HepG2 (cell line): Measurements from ENCODE around the gene B3GAT3. TPM values are rescaled to one million over a fixed set of nuclear protein-coding genes. Genes with fewer than 3 reads are reported as not detected.

ENCODE experiments used
- PAX8 ChIP-seq: sonication (generic); formaldehyde crosslinking; IDR thresholded peaks from 2 replicates; pipeline ENCODE4 v1.8.0; 2022; ENCODE audit warnings: mild to moderate bottlenecking, missing genetic modification reagents, borderline replicate concordance
- SMAD3 ChIP-seq: sonication (generic); formaldehyde crosslinking; IDR thresholded peaks from 2 replicates; pipeline ENCODE4 v1.4.0; 2020; ENCODE audit warnings: missing genetic modification reagents
- TGIF2 ChIP-seq: IDR thresholded peaks from 2 replicates; pipeline ENCODE4 v1.6.1; 2016; ENCODE audit warnings: control low read depth, missing compliant biosample characterization
- TMF1 ChIP-seq: sonication (generic); formaldehyde crosslinking; IDR thresholded peaks from 2 replicates; pipeline ENCODE4 v1.8.1; 2022; ENCODE audit warnings: low read depth, missing genetic modification reagents
- ZFP36L2 ChIP-seq: sonication (generic); formaldehyde crosslinking; IDR thresholded peaks from 2 replicates; pipeline ENCODE4 v1.4.0; 2020; ENCODE audit warnings: missing genetic modification reagents
- ZNF331 ChIP-seq: sonication (generic); formaldehyde crosslinking; IDR thresholded peaks from 2 replicates; pipeline ENCODE4 v1.4.0; 2020; ENCODE audit warnings: missing genetic modification reagents
- ZNF530 ChIP-seq: sonication (generic); formaldehyde crosslinking; IDR thresholded peaks from 2 replicates; pipeline ENCODE4 v1.5.0; 2020; ENCODE audit warnings: low read depth, mild to moderate bottlenecking, missing genetic modification reagents
- ZNF556 ChIP-seq: sonication (generic); formaldehyde crosslinking; IDR thresholded peaks from 2 replicates; pipeline ENCODE4 v1.4.0; 2020; ENCODE audit warnings: mild to moderate bottlenecking, missing genetic modification reagents, borderline replicate concordance
- ZZZ3 ChIP-seq: sonication (generic); formaldehyde crosslinking; IDR thresholded peaks from 2 replicates; pipeline ENCODE4 v1.4.0; 2020; ENCODE audit warnings: missing genetic modification reagents, mild to moderate bottlenecking, borderline replicate concordance
- polyA plus RNA-seq, 8 experiments: library from polyadenylated mRNA; depleted of rRNA in 3 of 8; stranded (reverse) in 7 of 8; unstranded in 1 of 8; fragments of >200 nt; fragmentation: Illumina TruSeq in 4 of 8; extraction: Trizol in 4 of 8; gene quantifications; 2 replicates each; pipeline versions ENCODE4 v1.2.1 to v1.2.3, GENCODE V29; 2011 to 2016; ENCODE audit warnings: low read depth in 4 of 8, missing spikeins in 1 of 8, mixed read lengths in 1 of 8; ENCODE audit not compliant: insufficient read depth in 1 of 8
- total RNA-seq, 5 experiments: library from RNA; depleted of rRNA; stranded (reverse); fragments of >200 nt; fragmentation: Illumina TruSeq; extraction: Trizol; gene quantifications; 2 replicates each; pipeline ENCODE4 v1.2.3, GENCODE V29; 2016; ENCODE audit warnings: low read depth in 1 of 5
- TF ChIP-seq, protein P1 (sequence below): sonication (generic); formaldehyde crosslinking; IDR thresholded peaks from 2 replicates; pipeline ENCODE4 v1.5.0; 2020; ENCODE audit warnings: missing genetic modification reagents, mild to moderate bottlenecking, borderline replicate concordance
- TF ChIP-seq, protein P2 (sequence below), 2 experiments: fragments of 450-650 bp in 1 of 2; sonication (generic) in 1 of 2; formaldehyde crosslinking in 1 of 2; IDR thresholded peaks; 2 replicates each; pipeline versions ENCODE4 v1.6.1 to v1.8.0; 2016 to 2022; ENCODE audit warnings: antibody characterized with exemption in 1 of 2, mild to moderate bottlenecking in 1 of 2, missing genetic modification reagents in 1 of 2
- TF ChIP-seq, protein P3 (sequence below): sonication (generic); formaldehyde crosslinking; IDR thresholded peaks from 2 replicates; pipeline ENCODE4 v1.8.0; 2022; ENCODE audit warnings: mild to moderate bottlenecking, missing genetic modification reagents; ENCODE audit not compliant: insufficient replicate concordance
- TF ChIP-seq, protein P4 (sequence below): sonication (generic); formaldehyde crosslinking; IDR thresholded peaks from 2 replicates; pipeline ENCODE4 v1.5.1; 2020; ENCODE audit warnings: mild to moderate bottlenecking, missing genetic modification reagents

The B3GAT3 gene
- total and polyA plus RNA-seq, 2 of the 13 experiments (the other 11 are each of a cell fraction or from before 2014, with no cell fraction given) = 21.3 to 26.1 TPM

DNA sequence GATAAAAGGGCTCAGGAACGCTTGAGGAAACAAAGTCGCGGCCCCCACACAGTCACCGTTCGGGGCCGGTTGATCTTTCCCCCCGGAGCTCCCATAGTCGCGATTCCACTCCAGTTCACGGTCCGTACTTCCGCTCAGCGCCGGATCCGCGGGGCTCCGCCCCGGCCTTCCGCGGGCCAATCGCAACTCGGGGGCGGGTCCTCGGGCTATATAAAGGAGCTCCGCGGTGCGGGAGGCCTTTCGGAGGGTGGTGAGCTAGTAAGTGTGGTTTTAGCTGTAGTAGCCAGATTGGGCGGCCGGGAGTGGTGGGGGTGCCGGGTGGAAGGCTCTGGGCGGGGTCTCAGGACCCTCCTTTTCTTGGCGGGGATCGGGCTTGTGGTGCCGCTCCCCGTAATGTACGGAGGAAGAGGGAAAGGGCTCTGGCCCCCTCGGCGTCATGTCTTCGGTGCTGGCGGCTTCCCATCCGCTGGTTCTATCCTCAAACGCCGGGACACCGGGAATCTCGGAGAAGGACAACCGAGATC is 43.4 kb upstream of the B3GAT3 start, which contains the start of the genes C11orf98 and CSKMT (continued):
- no peak for TF ChIP-seq ZNF530 (CRISPR knock-in tag)
- 0 out of 2 replicates have a peak, but pooled peaks have one; percentile 49 for TF ChIP-seq PAX8 (CRISPR knock-in tag)
- no peak for TF ChIP-seq SMAD3
- TF ChIP-seq, protein P1, sequence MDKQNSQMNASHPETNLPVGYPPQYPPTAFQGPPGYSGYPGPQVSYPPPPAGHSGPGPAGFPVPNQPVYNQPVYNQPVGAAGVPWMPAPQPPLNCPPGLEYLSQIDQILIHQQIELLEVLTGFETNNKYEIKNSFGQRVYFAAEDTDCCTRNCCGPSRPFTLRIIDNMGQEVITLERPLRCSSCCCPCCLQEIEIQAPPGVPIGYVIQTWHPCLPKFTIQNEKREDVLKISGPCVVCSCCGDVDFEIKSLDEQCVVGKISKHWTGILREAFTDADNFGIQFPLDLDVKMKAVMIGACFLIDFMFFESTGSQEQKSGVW (CRISPR knock-in tag) = no peak
- TF ChIP-seq, protein P2, sequence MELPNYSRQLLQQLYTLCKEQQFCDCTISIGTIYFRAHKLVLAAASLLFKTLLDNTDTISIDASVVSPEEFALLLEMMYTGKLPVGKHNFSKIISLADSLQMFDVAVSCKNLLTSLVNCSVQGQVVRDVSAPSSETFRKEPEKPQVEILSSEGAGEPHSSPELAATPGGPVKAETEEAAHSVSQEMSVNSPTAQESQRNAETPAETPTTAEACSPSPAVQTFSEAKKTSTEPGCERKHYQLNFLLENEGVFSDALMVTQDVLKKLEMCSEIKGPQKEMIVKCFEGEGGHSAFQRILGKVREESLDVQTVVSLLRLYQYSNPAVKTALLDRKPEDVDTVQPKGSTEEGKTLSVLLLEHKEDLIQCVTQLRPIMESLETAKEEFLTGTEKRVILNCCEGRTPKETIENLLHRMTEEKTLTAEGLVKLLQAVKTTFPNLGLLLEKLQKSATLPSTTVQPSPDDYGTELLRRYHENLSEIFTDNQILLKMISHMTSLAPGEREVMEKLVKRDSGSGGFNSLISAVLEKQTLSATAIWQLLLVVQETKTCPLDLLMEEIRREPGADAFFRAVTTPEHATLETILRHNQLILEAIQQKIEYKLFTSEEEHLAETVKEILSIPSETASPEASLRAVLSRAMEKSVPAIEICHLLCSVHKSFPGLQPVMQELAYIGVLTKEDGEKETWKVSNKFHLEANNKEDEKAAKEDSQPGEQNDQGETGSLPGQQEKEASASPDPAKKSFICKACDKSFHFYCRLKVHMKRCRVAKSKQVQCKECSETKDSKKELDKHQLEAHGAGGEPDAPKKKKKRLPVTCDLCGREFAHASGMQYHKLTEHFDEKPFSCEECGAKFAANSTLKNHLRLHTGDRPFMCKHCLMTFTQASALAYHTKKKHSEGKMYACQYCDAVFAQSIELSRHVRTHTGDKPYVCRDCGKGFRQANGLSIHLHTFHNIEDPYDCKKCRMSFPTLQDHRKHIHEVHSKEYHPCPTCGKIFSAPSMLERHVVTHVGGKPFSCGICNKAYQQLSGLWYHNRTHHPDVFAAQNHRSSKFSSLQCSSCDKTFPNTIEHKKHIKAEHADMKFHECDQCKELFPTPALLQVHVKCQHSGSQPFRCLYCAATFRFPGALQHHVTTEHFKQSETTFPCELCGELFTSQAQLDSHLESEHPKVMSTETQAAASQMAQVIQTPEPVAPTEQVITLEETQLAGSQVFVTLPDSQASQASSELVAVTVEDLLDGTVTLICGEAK (IDR thresholded peaks at IDR 0.05) = no peak
- TF ChIP-seq, protein P2 (CRISPR knock-in tag; IDR thresholded peaks at IDR 0.05) = no peak
- peak; percentile 77; the same call in 1 of the 2 replicates for TF ChIP-seq ZZZ3
- TF ChIP-seq, protein P3, sequence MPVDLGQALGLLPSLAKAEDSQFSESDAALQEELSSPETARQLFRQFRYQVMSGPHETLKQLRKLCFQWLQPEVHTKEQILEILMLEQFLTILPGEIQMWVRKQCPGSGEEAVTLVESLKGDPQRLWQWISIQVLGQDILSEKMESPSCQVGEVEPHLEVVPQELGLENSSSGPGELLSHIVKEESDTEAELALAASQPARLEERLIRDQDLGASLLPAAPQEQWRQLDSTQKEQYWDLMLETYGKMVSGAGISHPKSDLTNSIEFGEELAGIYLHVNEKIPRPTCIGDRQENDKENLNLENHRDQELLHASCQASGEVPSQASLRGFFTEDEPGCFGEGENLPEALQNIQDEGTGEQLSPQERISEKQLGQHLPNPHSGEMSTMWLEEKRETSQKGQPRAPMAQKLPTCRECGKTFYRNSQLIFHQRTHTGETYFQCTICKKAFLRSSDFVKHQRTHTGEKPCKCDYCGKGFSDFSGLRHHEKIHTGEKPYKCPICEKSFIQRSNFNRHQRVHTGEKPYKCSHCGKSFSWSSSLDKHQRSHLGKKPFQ (CRISPR knock-in tag) = no peak
- TF ChIP-seq TMF1 = no peak; the same call in 1 of the 2 replicates
- TF ChIP-seq ZNF556 (CRISPR knock-in tag) = no peak; the same call in none of the 2 replicates
- TF ChIP-seq ZFP36L2 (CRISPR knock-in tag) = no peak
- TF ChIP-seq ZNF331 (CRISPR knock-in tag) = peak; percentile 73; the same call in 1 of the 2 replicates
- TF ChIP-seq, protein P4, sequence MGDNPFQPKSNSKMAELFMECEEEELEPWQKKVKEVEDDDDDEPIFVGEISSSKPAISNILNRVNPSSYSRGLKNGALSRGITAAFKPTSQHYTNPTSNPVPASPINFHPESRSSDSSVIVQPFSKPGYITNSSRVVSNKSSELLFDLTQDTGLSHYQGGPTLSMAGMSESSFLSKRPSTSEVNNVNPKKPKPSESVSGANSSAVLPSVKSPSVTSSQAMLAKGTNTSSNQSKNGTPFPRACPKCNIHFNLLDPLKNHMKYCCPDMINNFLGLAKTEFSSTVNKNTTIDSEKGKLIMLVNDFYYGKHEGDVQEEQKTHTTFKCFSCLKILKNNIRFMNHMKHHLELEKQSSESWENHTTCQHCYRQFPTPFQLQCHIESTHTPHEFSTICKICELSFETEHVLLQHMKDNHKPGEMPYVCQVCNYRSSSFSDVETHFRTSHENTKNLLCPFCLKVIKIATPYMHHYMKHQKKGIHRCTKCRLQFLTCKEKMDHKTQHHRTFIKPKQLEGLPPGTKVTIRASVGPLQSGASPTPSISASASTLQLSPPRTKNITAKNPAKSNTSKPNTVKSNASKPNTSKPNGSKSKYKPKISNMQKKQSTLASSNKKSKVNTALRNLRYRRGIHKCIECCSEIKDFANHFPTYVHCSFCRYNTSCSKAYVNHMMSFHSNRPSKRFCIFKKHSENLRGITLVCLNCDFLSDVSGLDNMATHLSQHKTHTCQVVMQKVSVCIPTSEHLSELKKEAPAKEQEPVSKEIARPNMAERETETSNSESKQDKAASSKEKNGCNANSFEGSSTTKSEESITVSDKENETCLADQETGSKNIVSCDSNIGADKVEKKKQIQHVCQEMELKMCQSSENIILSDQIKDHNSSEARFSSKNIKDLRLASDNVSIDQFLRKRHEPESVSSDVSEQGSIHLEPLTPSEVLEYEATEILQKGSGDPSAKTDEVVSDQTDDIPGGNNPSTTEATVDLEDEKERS = 0 out of 2 replicates have a peak, but pooled peaks have one; percentile 9
- TF ChIP-seq TGIF2 (CRISPR knock-in tag) = 0 out of 2 replicates have a peak, but pooled peaks have one; percentile 48
